Vagina (tissue), 2 donors: ENCODE results near the gene AATK. TPM values are rescaled to one million over a fixed set of nuclear protein-coding genes. Genes with fewer than 3 reads are reported as not detected.

Experiments used
- DNase-seq, 2 donors: peaks; one replicate each; pipeline ENCODE4 v3.0.0-alpha.2; 2017; ENCODE audit errors: extremely low spot score in 2 of 2
- H3K27ac ChIP-seq: fragments of 200-600 bp; sonication (generic); one replicate; pipeline ENCODE4 v1.5.1; 2019
- H3K27me3 ChIP-seq: fragments of 200-600 bp; sonication (generic); one replicate; pipeline ENCODE4 v1.5.1; 2019
- H3K36me3 ChIP-seq, 2 donors: fragments of 200-600 bp; sonication (generic); one replicate each; pipeline ENCODE4 v1.5.1; 2017 to 2019
- H3K4me1 ChIP-seq: fragments of 200-600 bp; sonication (generic); one replicate; pipeline ENCODE4 v1.5.1; 2019
- H3K4me3 ChIP-seq, 2 donors: fragments of 200-600 bp; sonication (generic); 1 replicate in 1 of 2; 2 replicates in 1 of 2; pipeline ENCODE4 v1.5.1; 2016 to 2019
- H3K9me3 ChIP-seq: fragments of 200-600 bp; sonication (generic); one replicate; pipeline ENCODE4 v1.5.1; 2019
- POLR2A ChIP-seq, 2 donors: fragments of 450-650 bp; IDR thresholded peaks; one replicate each; pipeline ENCODE4 v1.6.1; 2017; ENCODE audit warnings: antibody characterized with exemption in 2 of 2, mild to moderate bottlenecking in 2 of 2, moderate library complexity in 2 of 2
- POLR2AphosphoS5 ChIP-seq, 2 donors: sonication (generic); formaldehyde crosslinking; IDR thresholded peaks; one replicate each; pipeline ENCODE4 v1.9.0; 2017; ENCODE audit warnings: antibody characterized with exemption in 2 of 2, mild to moderate bottlenecking in 2 of 2, low read depth in 1 of 2; ENCODE audit not compliant: insufficient read depth in 1 of 2
- intact Hi-C: fragments of 100-400 bp; cut with DNase I; formaldehyde crosslinking; loops from one replicate; pipeline ENCODE4 v1.15.1; 2023
- total RNA-seq: library from RNA; depleted of rRNA; stranded (reverse); fragments of >200 nt; gene quantifications from one replicate; pipeline ENCODE4 v1.2.3, GENCODE V29; 2016
- TF ChIP-seq, protein P1 (sequence below), 3 experiments: fragments of 450-650 bp in 2 of 3; fragments of 200-600 bp in 1 of 3; sonication (generic) in 1 of 3; IDR thresholded peaks; one replicate each; pipeline ENCODE4 v1.5.1; 2017 to 2019; ENCODE audit warnings: antibody characterized with exemption in 3 of 3, mild to moderate bottlenecking in 2 of 3, moderate library complexity in 2 of 3

Gene AATK
- total RNA-seq, 1 donor from 2014 or later: 6.4 TPM

DNA sequence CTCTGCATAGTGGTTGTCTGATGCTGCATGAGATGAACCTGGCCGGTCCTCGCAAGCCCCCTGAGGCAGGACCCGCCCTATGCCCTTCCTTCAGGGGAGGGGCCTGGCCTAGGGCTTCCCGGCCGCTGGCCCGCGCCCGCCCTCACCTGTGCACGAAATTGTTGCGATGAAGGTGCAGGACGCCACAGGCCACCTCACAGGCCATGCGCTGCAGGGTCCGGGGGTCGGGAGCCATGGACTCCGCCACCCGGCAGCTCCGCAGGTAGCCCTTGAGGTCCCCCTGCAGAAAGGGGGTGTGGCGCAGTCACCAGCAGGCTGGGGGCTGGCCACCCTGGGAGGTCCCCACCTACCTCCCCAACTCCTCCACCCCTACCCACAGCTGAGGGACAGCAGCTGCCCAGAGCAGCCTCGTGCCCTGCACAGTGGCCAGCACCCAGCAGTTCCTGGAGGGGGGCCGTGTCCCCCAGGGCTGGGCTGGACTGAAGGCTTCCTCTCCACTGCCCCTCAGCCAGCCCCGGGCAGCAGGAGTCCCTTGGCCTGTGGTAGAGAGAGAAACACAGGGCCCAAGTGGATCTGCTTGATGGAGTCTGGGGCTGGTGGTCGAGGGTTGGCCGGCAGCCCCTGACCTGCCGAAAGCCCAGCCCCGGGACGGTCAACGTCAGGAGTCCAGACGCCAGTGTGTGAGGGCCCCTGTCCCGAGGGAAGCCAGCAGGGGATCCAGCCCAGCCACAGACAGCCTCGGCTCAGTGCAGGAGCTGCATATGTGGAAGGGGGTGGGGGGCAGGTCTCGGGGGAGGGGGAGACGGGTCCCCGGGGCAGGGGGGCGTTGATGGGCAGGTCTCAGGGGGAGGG lies 39.5 kb downstream of the AATK start:
- no peak overlapping the region for H3K27ac ChIP-seq
- no peak overlapping the region for H3K4me3 ChIP-seq
- DNase-seq: no peak
- H3K9me3 ChIP-seq: no peaks in the 10 kb centered on the region
- intact Hi-C loops: no loop called here
- peaks cover 4% of the 10 kb centered on the region for H3K4me1 ChIP-seq
- H3K27me3 ChIP-seq: no peaks in the 10 kb centered on the region
- no peak for TF ChIP-seq POLR2A (IDR thresholded peaks at IDR 0.05)
- H3K36me3 ChIP-seq: no peaks in the 10 kb centered on the region

DNA sequence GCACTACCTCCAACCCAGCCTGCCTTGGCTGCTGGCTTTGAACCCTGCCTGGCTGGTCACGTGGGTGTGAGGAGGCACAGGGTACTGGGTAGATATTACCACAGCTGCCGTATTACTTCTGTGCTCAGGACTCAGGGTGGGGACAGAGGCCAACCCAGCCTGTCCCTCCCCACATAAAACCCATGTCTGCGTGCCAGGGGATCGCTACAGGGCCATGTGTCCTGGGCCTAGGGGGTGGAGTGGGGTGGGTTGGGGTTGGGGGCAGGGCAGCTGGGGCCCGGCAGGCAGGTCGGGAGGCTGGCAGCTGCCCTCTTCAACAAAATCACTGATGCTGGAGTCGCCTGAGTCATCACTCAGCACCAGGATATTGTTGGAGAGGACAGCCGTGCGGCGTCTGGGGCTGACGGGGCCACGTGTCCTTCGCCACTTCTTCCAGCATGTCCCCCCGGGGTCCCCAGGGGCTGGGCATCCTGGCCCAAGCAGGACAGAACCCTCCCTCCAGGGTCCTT lies 40.4 kb downstream of the AATK start:
- Histone ChIP-seq H3K9me3 (no peaks in the 10 kb centered on the region), H3K27ac (no peak overlapping the region), H3K4me3 (no peak overlapping the region), H3K36me3 (no peaks in the 10 kb centered on the region), H3K4me1 (peaks cover 4% of the 10 kb centered on the region), H3K27me3 (no peaks in the 10 kb centered on the region)
- intact Hi-C loops: no loop called here
- TF ChIP-seq POLR2AphosphoS5 (IDR thresholded peaks at IDR 0.05; ENCODE audit: insufficient read depth in 1 of 2, low read depth in 1 of 2): no peak
- TF ChIP-seq, protein P1, sequence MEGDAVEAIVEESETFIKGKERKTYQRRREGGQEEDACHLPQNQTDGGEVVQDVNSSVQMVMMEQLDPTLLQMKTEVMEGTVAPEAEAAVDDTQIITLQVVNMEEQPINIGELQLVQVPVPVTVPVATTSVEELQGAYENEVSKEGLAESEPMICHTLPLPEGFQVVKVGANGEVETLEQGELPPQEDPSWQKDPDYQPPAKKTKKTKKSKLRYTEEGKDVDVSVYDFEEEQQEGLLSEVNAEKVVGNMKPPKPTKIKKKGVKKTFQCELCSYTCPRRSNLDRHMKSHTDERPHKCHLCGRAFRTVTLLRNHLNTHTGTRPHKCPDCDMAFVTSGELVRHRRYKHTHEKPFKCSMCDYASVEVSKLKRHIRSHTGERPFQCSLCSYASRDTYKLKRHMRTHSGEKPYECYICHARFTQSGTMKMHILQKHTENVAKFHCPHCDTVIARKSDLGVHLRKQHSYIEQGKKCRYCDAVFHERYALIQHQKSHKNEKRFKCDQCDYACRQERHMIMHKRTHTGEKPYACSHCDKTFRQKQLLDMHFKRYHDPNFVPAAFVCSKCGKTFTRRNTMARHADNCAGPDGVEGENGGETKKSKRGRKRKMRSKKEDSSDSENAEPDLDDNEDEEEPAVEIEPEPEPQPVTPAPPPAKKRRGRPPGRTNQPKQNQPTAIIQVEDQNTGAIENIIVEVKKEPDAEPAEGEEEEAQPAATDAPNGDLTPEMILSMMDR (IDR thresholded peaks at IDR 0.05): no peak
- no peak for TF ChIP-seq POLR2A (IDR thresholded peaks at IDR 0.05)
- no peak for DNase-seq

DNA sequence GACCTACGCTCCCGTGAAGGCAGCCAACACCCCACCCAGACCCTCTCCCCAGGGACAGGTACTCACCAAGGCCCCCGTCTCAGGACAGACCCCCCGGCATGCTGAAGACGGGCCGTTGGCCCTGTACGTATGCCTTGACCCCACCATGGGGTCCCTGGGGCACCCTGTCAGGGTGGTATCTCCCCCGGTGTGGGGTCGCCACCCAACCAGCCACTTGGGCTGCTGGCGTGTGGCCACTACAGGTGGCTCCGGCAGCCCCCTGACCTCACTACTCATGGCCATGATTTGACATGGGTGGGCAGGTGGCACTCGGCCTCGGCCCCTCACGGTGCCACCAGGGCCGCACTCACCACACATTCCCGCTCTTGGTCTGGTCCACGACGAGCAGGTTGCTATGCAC lies 41.6 kb downstream of the AATK start:
- Histone ChIP-seq H3K4me3 (no peak overlapping the region), H3K4me1 (peaks cover 8% of the 10 kb centered on the region), H3K27ac (no peak overlapping the region), H3K36me3 (no peaks in the 10 kb centered on the region), H3K27me3 (no peaks in the 10 kb centered on the region), H3K9me3 (no peaks in the 10 kb centered on the region)
- intact Hi-C loops: no loop called here
- TF ChIP-seq POLR2A (IDR thresholded peaks at IDR 0.05) (no peak), POLR2AphosphoS5 (IDR thresholded peaks at IDR 0.05; ENCODE audit: insufficient read depth in 1 of 2, low read depth in 1 of 2) (no peak)
- TF ChIP-seq, protein P1 (IDR thresholded peaks at IDR 0.05): no peak
- DNase-seq: no peak

DNA sequence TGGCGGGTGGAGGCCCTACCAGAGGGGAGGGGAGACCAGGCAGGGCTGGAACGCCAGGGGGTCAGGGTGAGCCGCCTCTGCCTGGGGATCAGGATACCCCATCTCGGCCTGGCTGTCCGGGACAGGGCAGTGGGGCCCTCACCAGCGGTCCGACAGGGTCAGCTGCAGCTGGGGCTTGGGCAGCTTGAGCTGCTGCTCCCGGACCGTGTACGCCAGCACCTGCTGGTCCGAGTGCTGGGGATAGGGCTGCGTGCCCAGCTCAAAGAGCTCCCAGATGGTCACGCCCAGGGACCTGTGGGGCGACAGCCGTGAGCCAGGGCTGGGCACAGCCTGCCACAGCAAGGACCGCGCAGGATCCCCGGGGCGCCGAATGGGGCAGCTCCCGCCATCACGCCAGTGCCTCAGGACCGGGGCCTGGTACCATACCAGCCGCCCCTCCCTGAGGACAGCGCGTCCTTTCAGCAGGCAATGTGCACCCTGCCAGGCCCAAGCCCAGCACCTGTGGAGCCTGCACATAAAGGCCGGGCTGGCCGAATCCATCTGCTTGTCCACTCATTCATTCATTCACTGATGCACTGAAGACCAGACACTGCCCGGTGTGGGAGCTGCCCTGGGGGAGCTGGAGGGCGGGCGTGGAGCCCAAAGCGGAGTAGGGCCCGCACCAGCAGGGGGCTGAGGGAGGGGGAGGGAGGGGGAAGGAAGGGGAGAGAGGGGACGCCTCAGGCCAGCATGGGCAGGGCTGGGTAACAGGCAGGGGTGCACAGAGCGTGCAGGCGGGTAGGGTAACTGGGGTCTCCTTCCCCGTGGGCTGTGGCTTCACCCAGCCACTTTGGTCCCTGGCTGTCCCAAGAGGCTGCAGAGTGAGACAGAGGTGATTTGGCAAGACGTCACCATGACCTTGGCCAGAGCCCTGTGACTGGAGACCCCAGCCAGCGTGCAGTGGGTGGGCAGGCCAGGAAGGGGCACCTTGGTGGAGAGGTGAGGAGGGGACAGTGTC lies 42.7 kb downstream of the AATK start:
- TF ChIP-seq POLR2AphosphoS5 (IDR thresholded peaks at IDR 0.05; ENCODE audit: insufficient read depth in 1 of 2, low read depth in 1 of 2) (no peak), POLR2A (IDR thresholded peaks at IDR 0.05) (no peak)
- TF ChIP-seq, protein P1 (IDR thresholded peaks at IDR 0.05): no peak
- no peaks in the 10 kb centered on the region for H3K27me3 ChIP-seq
- no peak overlapping the region for H3K27ac ChIP-seq
- intact Hi-C loops: no loop called here
- no peaks in the 10 kb centered on the region for H3K9me3 ChIP-seq
- DNase-seq: no peak
- H3K4me1 ChIP-seq: peaks cover 18% of the 10 kb centered on the region
- no peaks in the 10 kb centered on the region for H3K36me3 ChIP-seq
- H3K4me3 ChIP-seq: no peak overlapping the region
